BE2C (cell line): ENCODE measurements around the gene SLC39A1. TPM values are rescaled to one million over a fixed set of nuclear protein-coding genes. Genes with fewer than 3 reads are reported as not detected.
A peak's percentile ranks its signal among the peaks of the same experiment; 100 is the strongest.
"Not testable (repeated sequence)": the region's sequence is repeated elsewhere in the genome, so short reads cannot be mapped to it uniquely, and the experiment has no call there.

Experiments
- DNase-seq: peaks from one replicate; pipeline ENCODE4 v3.0.0-alpha.2; 2020
- H3K27me3 ChIP-seq: fragments of 250-450 bp; sonication (Bioruptor Pico); 2 replicates; pipeline ENCODE4 v1.5.1; 2020; ENCODE audit warnings: mild to moderate bottlenecking
- H3K36me3 ChIP-seq: fragments of 250-450 bp; sonication (Bioruptor Pico); 2 replicates; pipeline ENCODE4 v1.5.1; 2020; ENCODE audit warnings: mild to moderate bottlenecking
- H3K4me1 ChIP-seq: fragments of 250-450 bp; sonication (Bioruptor Pico); 2 replicates; pipeline ENCODE4 v1.5.1; 2020
- H3K4me3 ChIP-seq: 2 replicates; pipeline ENCODE4 v1.5.1; 2011; ENCODE audit warnings: low read depth, low read length
- H3K9me3 ChIP-seq: fragments of 250-450 bp; sonication (Bioruptor Pico); 2 replicates; pipeline ENCODE4 v1.5.1; 2020
- polyA plus RNA-seq: library from polyadenylated mRNA; unstranded; fragments of >200 nt; gene quantifications from one replicate; pipeline ENCODE4 v1.2.1, GENCODE V29; 2012; ENCODE audit warnings: low read depth, missing spikeins; ENCODE audit not compliant: insufficient read length, insufficient read depth
- TF ChIP-seq, protein P1 (sequence below): IDR thresholded peaks from 2 replicates; pipeline ENCODE4 v1.5.1; 2012; ENCODE audit warnings: mild to moderate bottlenecking, low read depth, low read length

SLC39A1 gene, protein sequence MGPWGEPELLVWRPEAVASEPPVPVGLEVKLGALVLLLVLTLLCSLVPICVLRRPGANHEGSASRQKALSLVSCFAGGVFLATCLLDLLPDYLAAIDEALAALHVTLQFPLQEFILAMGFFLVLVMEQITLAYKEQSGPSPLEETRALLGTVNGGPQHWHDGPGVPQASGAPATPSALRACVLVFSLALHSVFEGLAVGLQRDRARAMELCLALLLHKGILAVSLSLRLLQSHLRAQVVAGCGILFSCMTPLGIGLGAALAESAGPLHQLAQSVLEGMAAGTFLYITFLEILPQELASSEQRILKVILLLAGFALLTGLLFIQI
- 88.3 TPM for polyA plus RNA-seq

DNA sequence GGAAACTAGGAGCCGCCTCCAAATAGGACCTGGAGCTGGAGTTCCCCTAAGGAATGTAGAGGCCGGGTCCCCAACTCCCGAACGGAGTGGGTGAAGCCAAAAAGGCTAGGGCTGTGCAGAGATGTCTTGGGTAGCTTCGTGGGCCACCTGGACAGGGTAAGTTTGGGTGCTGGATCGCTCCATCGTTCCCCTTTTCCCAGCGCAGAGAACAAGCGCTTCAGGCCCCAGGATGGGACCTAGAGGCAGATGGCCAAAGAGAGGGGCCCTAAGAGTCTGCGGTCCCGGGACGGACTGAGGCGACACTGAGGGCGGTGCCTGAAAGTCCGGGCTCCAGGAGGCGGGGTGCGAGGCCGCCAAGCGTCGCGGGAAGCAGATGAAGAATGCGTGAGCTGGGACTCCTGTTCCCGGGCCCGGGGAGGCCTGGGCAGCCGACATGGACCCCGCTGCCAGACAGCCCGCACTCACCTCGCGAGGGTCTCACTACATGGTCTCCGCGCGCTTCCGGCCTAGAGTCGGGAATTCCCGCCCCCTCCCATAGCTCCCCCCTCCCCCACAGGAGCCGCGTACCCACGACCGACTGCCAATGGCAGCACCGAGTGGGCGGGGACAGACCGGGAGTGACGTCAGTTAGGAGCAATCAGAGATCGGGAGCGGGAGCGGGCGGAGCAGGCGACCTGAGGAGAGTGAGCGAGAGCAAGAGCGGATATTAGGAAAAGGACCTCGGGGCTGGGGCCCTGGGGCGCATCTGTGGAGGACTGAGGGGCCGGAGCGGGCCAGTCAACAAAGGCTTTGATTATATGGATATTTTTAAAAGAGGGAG lies at the start of gene SLC39A1:
Gene SLC39A1 (minus strand): TSS at position 508 of the 820 bp plus-strand sequence. CDS start 822 bp downstream, outside the sequence.
- Histone ChIP-seq H3K27me3 (no peaks in the 10 kb centered on the region), H3K4me1 (no peaks in the 10 kb centered on the region)
- TF ChIP-seq, protein P1, sequence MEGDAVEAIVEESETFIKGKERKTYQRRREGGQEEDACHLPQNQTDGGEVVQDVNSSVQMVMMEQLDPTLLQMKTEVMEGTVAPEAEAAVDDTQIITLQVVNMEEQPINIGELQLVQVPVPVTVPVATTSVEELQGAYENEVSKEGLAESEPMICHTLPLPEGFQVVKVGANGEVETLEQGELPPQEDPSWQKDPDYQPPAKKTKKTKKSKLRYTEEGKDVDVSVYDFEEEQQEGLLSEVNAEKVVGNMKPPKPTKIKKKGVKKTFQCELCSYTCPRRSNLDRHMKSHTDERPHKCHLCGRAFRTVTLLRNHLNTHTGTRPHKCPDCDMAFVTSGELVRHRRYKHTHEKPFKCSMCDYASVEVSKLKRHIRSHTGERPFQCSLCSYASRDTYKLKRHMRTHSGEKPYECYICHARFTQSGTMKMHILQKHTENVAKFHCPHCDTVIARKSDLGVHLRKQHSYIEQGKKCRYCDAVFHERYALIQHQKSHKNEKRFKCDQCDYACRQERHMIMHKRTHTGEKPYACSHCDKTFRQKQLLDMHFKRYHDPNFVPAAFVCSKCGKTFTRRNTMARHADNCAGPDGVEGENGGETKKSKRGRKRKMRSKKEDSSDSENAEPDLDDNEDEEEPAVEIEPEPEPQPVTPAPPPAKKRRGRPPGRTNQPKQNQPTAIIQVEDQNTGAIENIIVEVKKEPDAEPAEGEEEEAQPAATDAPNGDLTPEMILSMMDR = no peak

DNA sequence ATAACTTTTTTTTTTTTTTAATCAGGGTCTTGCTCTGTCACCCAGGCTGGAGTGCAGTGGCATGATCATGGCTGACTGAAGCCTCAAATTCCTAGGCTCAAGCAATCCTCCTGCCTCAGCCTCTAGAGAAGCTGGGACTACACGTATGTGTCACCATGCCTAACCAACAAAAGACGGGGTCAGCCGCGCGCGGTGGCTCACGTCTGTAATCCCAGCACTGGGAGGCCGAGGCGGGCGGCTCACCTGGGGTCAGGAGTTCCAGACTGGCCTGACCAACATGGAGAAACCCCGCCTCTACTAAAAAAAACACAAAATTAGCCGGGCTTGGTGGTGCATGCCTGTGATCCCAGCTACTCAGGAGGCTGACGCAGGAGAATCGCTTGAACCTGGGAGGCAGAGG lies 49.2 kb upstream of the SLC39A1 start:
- H3K4me3 ChIP-seq, H3K36me3 ChIP-seq, H3K27me3 ChIP-seq, H3K4me1 ChIP-seq, H3K9me3 ChIP-seq, DNase-seq: not testable (repeated sequence)

More for the DNA sequence above, at the start of gene SLC39A1:
- peak within 1 kb of the TSS; percentile 97 for H3K4me3 ChIP-seq
- peak; percentile 99 for DNase-seq
- H3K36me3 ChIP-seq = peaks cover 3% of the 10 kb centered on the region
- no peaks in the 10 kb centered on the region for H3K9me3 ChIP-seq

DNA sequence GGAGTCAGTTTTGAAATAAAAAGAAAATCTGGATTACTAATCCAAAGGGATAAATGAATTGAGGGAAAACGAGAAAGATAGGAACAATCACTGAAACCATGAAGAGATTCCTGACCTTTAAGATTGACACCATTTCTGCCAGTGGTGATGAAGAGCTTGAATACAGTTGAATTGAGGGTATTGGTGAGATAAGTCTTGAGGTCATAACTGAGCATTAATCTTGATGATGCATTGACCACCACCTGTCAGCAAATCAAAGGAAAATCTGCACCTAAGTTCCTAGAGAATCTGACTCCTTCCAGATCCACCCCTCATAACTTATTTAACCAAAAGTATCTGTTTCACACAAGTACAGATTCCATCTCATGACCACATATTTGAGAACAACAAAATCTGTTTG lies 48.8 kb upstream of the SLC39A1 start:
- Histone ChIP-seq H3K4me3 (no peak overlapping the region), H3K27me3 (no peaks in the 10 kb centered on the region), H3K9me3 (no peaks in the 10 kb centered on the region), H3K36me3 (no peaks in the 10 kb centered on the region), H3K4me1 (no peaks in the 10 kb centered on the region)
- no peak for DNase-seq
- TF ChIP-seq, protein P1 = no peak

DNA sequence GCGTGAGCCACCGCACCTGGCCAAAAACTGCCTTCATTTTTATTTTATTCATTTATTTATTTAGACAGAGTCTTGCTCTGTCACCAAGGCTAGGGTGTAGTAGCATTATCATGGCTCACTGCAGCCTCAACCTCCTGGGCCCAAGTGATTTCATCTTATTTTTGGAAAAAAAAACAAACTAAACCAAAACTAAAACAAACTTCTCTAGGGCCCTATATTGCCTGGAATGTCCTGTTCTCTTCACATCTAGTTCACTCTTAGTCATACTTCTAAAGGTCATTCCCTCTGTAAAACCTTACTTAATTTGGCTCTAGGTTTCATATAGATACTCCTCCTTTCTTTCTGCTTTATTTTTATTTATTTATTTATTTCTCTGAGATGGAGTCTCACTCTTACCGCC lies 42.8 kb upstream of the SLC39A1 start:
- H3K36me3 ChIP-seq = no peaks in the 10 kb centered on the region

DNA sequence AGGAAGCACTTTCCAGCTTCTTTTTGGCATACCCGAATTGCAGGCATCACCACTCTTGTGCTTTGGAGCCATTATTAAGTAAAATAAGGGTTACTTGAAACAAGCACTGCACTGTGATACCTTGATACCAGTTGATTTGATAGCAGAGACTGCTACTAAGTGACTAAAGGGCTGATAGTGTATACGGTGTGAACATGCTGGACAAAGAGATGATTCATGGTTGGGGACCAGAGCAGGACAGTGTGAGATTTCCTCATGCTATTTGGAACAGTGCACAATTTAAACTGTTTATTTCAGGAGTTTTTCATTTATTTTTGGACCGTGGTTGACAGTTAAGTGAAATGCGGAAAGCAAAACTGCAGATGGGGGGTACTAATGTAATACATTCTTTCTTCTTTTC lies 37.1 kb upstream of the SLC39A1 start:
- DNase-seq = no peak
- Histone ChIP-seq H3K36me3 (no peaks in the 10 kb centered on the region), H3K9me3 (no peaks in the 10 kb centered on the region), H3K27me3 (no peaks in the 10 kb centered on the region; the same call in 1 of the 2 replicates), H3K4me3 (no peak overlapping the region), H3K4me1 (no peaks in the 10 kb centered on the region)
- TF ChIP-seq, protein P1 = no peak

More for the DNA sequence above, 42.8 kb upstream of the SLC39A1 start:
- DNase-seq = no peak
- no peaks in the 10 kb centered on the region for H3K4me1 ChIP-seq
- H3K4me3 ChIP-seq = no peak overlapping the region
- no peaks in the 10 kb centered on the region for H3K27me3 ChIP-seq
- TF ChIP-seq, protein P1 = no peak
- H3K9me3 ChIP-seq = no peaks in the 10 kb centered on the region

DNA sequence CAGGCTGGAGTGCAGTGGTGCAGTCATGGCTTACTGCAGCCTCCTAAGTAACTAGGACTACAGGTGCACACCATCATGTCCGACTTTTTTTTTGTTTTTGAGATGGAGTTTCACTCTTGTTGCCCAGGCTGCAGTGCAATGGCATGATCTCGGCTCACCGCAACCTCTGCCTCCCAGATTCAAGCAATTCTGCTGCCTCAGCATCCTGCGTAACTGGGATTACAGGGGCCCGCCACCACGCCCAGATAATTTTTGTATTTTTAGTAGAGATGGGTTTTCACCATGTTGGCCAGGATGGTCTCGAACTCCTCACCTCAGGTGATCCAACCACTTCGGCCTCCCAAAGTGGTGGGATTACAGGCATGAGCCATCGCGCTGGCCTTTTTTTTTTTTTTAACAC lies 33.5 kb upstream of the SLC39A1 start:
- H3K4me3 ChIP-seq, DNase-seq, H3K4me1 ChIP-seq, H3K9me3 ChIP-seq, H3K27me3 ChIP-seq: not testable (repeated sequence)
- H3K36me3 ChIP-seq = peaks cover 26% of the 10 kb centered on the region

DNA sequence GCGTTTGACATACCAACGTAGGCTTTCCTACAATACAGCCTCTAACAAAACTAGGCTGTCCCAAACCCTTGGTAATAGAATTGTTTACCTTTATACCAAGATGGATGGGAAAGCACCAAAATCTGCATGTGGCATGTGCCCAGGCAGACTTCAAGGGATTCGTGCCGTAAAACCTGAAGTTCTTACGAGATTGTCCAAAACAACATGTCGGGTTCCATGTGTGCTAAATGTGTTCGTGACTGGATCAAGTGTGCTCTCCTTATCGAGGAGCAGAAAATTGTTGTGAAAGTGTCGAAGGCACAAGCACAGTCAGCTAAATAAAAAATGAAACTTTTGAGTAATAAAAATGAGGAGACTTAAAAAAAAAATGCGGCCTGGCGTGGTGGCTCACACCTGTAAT lies 32.3 kb upstream of the SLC39A1 start:
- DNase-seq = no peak
- TF ChIP-seq, protein P1 = no peak
- H3K4me1 ChIP-seq = peaks cover 3% of the 10 kb centered on the region
- H3K36me3 ChIP-seq = peaks cover 38% of the 10 kb centered on the region
- no peak overlapping the region for H3K4me3 ChIP-seq
- H3K27me3 ChIP-seq = no peaks in the 10 kb centered on the region; the same call in 1 of the 2 replicates
- no peaks in the 10 kb centered on the region for H3K9me3 ChIP-seq
